ENCODE results near the gene ADORA1.

GRCh38 chr1:203144661-203145060, 17.1 kb downstream of the ADORA1 start:
- TF ChIP-seq POLR2A (IDR thresholded peaks at IDR 0.05; ENCODE audit: low read depth, low read length) (no peak), POLR2AphosphoS5 (IDR thresholded peaks at IDR 0.05; ENCODE audit: low read depth, low read length) (no peak), SPI1 (IDR thresholded peaks at IDR 0.05; ENCODE audit: low read depth, low read length) (no peak), TAF1 (IDR thresholded peaks at IDR 0.05; ENCODE audit: low read depth, low read length) (no peak), PAX5 (IDR thresholded peaks at IDR 0.05; ENCODE audit: insufficient read depth, low read length, severe bottlenecking) (no peak), POU2F2 (IDR thresholded peaks at IDR 0.05; ENCODE audit: low read depth, low read length) (no peak)
